Activated T-helper 1 cell treated with Interleukin-2 at 50 U/mL for 16 hours (primary cell): ENCODE measurements around the gene HELZ.

Experiments
- DNase-seq: peaks from one replicate; pipeline ENCODE4 v3.0.0-alpha.2; 2020; ENCODE audit warnings: low read depth

HELZ gene

GRCh38 chr17:67024736-67025135, 220.3 kb downstream of the HELZ start:
- no peak for DNase-seq

DNA sequence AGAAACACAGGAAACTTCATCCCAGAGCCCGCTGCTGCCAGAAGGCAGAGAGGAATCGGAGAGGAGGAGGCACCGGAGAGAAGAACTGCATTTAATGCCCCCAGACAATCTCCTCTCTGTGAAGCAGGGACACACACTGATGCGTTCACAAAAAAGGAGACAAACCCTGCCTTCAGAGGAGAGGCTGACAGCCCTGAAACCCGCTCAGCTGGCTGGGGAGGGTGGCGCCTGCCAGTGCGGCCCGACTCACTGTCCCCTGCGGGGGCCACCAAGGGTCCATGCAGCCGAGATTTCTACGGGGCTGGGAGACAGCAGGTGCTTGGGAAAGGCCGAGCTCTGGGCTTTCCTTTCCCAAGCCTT, 222.6 kb downstream of the HELZ start:
- no peak for DNase-seq

- DNase-seq = no peak
These were observed 223.1 kb downstream of the HELZ start for GRCh38 chr17:67021743-67022450.

DNA sequence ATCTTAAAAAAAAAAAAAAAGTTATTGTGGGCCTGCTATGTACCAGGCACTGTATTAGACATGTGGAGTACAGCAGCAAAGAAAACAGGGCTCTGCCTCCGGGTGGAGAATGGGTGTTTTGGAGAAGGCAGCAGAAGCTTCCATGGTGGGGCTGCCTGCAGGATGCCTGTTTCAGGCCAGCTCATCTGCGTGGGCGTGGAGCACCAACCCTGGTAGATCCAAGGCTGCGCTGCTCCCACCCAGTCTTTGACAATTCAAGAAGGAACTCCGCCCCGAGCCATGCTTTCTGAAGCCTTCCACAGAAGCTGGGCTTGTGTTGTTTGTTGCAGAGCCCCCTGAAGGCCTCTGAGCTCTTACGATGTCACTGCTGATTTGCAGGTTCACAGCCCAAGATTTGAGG, 223.8 kb downstream of the HELZ start:
- DNase-seq = no peak
